COLO668 (cell line): ENCODE results near the gene ANGEL2.
"Not testable (repeated sequence)": the region's sequence is repeated elsewhere in the genome, so short reads cannot be mapped to it uniquely, and the experiment has no call there.

Source experiments
- DNase-seq: peaks from one replicate; lab custom pipeline; 2025; ENCODE audit not compliant: unreplicated experiment; lab: John Stamatoyannopoulos, UW

Gene ANGEL2

DNA sequence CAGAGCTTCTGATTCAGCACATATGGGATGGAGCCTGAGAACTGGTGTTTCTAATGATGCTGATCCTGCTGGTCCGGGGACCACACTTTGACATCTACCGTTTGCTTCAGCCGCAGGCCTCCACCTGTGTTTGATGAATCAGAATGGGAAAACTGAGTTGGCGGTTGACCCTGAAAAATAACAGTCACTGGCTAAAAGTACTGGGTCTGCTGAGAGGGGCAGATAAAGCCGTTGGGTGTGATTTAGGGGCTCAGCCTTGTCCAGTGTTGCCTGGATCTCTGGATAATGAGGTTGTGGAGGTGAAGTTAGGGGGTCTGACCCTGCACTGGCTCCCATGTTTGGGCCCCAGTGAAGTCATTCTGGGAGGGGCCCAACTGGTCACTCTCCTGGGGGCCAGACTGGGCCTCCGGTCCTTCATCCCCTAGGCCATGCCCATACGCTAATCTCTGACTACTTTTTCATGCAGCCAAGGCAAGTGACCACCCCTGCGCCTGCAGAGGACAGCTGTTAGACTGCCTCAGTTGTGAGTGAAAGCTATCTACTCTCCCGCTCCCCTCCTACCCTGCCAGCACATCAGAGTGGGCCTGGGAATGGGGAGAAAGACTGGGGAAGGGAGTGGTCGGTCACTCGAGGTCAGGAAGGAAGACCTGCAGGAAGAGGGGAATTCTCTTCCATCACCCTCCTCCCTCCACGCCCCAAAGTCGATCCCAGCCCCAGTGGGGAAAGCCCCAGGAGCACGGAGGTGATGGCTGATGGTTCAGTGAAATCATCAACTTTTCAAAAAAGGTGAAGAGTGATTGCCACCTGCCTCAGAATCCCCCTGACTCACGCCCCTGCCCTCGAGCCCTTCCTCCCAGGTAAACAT lies 37.7 kb downstream of the ANGEL2 start:
- DNase-seq: no peak

DNA sequence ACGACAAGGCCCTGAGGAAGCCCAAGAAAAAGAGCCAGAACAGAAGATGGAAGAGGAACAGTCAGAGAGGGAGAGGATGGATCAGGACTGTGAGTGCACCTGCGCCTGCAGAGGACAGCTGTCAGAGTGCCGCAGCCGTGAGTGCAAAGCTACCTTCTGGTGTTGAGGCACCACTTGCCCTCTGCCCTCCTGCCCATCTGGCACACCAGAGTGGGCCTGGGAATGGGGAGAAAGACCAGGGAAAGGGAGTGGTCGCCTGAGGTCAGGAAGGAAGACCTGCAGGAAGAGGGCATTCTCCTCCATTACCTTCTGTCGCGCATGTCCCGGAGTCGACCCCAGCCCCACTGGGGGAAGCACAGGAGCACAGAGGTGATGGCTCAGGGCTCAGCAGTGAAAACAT lies 39.1 kb downstream of the ANGEL2 start:
- no peak for DNase-seq

DNA sequence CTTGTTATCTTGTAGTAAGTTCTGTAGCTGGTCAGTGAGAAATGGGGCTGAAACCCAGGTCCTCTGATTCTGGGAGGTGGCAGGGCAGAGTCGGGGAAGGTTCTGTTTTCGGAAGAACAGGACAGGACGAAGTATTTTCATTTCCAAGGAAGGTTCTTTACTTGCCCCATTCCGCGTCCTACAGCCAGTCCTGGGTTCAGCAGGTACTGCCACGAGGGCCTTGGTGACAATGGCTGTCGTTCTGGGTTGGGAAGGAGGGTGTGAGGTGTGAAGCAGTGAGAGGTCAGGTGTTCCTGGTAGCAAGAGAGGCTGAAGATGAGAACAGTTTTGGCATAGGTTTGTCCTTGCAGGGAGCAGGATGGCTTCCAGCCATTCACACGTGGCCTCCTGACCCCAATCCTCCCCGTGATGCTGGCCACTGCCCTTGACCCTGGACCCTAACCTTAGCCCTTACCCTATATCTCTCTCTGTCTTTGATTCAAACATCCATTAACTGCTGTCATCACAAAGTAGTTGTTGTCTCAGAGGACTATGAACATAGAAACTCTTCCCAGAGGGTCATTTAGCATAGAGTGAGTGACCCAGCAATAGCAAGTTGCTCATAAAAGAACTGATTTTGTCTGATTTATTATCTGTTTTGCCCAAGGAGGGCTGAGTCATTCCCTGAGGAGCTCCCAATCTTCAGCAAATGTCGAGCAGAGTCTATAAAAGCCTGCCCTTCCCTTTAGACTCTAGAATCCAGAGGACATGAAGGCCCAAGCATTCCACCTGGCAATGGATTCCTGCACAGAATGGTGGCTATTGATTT lies 40.4 kb downstream of the ANGEL2 start:
- no peak for DNase-seq

GRCh38 chr1:212974711-212975110 lies 41.0 kb downstream of the ANGEL2 start:
- DNase-seq: no peak

DNA sequence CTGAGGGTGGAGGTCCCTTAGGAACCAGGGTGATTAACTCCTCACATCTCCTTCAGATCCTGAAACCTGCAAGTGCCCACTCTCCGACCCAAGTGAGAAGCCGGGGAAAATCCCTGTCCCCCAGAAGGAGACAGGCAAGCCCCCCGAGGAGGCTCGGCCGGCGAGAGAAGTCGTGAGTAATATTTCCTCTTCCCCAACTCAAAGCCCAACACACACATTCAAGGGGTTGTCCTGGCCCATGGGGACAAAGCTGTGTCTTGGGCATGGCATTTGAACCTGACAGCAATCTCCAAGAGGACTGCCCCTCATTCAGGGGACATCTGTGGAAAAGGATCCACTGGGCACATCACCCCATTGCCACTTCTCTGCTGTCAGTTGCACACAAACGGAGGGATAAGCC lies 41.8 kb downstream of the ANGEL2 start:
- DNase-seq: no peak

DNA sequence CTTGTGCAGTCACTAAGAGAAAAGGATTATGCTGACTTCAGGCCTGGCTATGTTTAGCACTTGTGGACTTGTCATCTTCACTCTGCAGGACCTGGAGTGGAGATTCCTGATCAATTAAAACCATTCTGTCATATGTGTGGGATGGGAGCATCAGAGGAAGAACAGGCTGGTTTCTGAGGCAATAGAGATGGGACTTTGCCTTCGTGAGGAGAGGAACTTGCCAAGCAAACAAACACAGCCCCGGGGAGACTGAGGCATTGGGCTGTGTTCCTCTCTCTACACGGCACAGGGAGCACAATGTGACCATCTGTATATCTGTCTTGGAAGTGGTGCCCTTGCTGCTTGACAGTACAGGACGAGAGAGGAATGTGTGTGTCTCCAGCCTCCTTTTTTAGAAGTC lies 42.2 kb downstream of the ANGEL2 start:
- DNase-seq: no peak

GRCh38 chr1:212971312-212971711 lies 44.4 kb downstream of the ANGEL2 start:
- DNase-seq: no peak

- DNase-seq: no peak
Measured at GRCh38 chr1:212970085-212970484, 45.6 kb downstream of the ANGEL2 start.

DNA sequence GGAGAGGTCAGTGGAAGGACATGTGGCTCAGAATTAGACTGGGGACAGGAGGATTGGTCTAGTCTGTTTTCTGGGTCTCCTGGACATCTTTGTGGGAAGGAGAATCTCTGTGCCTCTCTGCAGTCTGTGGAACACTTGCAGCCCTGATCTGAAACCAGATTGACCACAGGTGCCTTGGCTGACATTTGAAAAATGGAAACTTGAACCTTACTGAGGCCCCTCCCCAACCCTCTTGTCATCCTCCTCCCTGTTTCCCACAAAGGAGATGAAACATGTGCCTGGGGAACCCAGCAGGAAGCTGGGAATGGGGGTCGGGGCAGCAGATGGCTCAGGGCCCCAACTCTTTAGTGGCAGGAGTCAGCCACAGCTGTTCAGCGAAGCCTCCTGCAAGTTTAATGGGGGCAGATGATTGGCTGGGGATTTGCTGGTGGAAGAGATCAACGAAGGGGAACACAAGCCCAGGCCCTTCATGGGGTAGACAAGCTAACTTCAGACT lies 47.3 kb downstream of the ANGEL2 start:
- DNase-seq: no peak

DNA sequence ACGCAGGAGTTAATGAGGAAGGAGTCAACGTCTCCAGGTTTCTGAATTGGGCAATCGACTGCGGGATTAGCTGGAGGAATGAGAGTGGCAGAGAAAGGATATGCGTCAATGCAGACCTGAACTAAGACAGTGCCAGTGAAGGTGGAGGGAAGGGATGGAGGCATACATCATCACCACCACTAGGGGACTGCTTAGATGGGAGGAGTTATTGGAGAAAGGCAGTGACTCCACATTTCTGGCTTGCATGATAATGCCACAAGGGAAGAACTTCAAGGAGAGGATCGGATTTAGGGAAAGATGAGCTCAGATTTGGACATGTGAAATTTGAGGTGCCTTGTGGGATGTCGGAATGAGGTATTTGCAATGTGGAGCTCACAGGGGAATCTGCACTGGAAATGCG lies 47.9 kb downstream of the ANGEL2 start:
- DNase-seq: no peak

GRCh38 chr1:212966616-212967015 lies 49.1 kb downstream of the ANGEL2 start:
- DNase-seq: no peak

- DNase-seq: not testable (repeated sequence)
Measured at GRCh38 chr1:212964993-212965392, 50.7 kb downstream of the ANGEL2 start.

- no peak for DNase-seq
Measured at GRCh38 chr1:212964102-212964501, 51.6 kb downstream of the ANGEL2 start.

GRCh38 chr1:212962509-212962908 lies 53.2 kb downstream of the ANGEL2 start:
- no peak for DNase-seq

DNA sequence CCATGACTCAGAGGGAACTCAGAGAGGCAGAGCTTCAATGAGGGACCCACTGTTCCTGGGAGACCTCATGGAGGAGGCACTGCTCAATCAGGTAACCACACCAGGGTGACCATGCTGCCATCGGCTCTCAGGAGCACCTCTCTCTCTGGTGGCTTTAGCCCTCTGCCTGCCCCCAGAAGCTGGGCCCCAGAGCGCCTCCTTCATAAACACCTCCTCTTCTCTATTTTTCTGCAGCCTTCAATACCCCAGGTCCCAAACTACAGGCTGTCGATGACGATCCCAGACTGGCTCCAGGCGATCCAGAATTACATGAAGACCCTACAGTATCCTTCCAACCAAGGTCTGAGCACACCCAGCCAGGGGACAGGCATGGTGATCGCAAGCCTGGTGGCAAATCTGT lies 54.7 kb downstream of the ANGEL2 start:
- DNase-seq: no peak

DNA sequence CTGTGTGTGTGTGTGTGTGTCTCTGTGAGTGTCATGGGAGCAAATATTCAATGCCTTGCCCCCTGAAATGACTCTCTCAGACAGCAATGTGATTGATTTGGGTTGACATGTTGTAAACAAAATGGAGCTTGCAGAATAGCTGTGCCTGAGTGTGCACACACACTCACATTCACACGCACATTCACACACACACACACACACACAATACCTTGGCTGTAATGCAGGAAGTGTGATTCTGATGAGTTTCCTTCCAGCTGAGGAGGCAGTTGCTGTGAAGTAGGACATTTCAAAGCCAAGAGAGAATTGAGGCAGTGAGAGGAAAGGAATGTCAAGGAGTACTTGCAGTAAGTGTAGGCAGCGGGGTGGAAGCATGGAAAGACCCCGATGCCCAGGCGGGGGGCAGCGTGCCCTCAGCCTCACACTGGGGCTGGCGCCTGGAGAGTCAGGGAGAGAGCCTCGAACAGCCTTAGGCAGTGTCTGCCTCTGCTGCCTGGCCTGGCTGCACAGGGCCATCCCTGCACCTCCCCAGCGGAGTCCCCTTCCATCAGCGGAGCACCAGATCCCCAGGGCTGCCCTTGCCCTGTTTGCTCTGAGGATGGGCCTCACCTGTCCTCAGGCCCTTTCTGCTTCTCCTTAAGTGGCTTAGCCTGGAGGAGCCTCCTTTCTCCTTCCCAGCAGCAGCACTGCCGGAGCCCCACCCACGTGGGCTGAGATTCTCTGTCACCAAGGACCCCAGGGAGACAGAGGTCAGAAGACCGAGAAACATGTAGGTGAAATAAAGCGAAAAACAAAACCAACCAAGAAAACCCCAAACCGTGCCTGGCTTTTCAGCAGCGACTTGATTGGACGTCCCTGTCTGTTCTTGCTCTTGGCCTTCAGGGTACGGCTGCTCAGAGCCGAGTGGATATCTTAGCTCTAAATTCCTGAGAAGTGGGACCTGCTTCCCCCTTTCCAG lies 56.1 kb downstream of the ANGEL2 start:
- DNase-seq: no peak

DNA sequence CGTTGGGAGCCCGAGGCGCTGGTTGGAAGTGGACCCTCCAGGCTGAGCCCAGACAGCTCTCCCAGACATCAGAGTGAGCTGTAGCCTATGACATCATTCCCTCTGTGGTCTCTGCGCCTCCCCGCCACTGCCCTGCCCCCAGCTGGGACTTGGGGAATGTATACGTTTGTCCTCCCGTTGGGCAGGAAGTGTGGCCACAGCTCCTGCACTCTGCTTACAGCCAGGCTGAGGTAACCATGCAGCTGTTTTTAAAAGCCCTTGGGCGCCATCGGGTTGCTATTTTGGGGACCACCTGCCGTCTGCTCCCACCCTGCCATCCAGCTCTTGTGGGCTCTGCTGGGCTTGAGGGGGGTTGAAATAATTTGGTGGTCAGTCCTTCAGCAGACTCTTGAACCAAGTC lies 57.5 kb downstream of the ANGEL2 start:
- DNase-seq: no peak

DNA sequence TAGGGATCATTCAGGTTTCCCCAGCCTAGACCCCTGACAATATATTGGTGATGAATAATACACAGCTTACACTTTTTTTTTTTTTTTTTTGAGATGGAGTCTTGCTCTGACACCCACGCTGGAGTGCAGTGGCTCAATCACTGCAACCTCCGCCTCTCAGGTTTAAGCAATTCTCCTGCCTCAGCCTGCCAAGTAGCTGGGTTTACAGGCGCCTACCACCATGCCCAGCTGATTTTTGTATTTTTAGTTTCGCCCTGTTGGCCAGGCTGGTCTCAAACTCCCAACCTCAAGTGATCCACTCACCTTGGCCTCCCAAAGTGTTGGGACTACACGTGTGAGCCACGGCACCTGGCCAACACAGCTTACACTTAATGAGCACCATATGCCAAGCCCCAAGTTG lies 58.1 kb downstream of the ANGEL2 start:
- no peak for DNase-seq

GRCh38 chr1:212955961-212956620 lies 59.6 kb downstream of the ANGEL2 start:
- no peak for DNase-seq

DNA sequence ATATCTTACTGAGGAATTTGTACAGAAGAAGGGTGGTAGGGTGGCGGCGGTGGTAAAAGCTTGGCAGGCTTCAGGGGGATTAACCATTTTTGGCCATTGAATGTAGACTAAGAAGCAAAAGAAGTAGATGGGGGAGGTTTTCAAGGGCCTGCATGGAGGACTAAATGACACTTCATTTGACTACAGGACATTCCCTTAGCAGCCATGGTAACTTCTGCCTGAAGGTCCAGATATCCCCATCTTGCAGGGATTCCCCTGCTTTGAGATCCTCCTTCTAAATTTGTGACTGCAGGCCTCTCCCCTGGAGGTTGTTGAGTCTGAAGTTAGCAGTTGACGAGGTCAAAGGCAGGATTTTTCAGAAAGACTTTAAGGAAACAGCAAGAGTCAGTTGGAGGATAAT lies 60.6 kb downstream of the ANGEL2 start:
- DNase-seq: no peak
